ENCODE results near the gene DCUN1D2. TPM values are rescaled to one million over a fixed set of nuclear protein-coding genes. Genes with fewer than 3 reads are reported as not detected.
"Not testable (repeated sequence)": the region's sequence is repeated elsewhere in the genome, so short reads cannot be mapped to it uniquely, and the experiment has no call there.

DCUN1D2 gene
- total RNA-seq, 1 experiment from 2014 or later, result 11.6 TPM

GRCh38 chr13:113471844-113472243, 18.7 kb downstream of the DCUN1D2 start:
- H3F3A ChIP-seq (ENCODE audit: low read length, unreplicated experiment), result no peaks in the 10 kb centered on the region
- H3K4me1 ChIP-seq (ENCODE audit: insufficient read depth, low read length), result no peaks in the 10 kb centered on the region

GRCh38 chr13:113470635-113471163, 19.8 kb downstream of the DCUN1D2 start:
- DNase-seq; intact Hi-C loops (cut with micrococcal nuclease); H3K9ac ChIP-seq (ENCODE audit: low read length); H3K27me3 ChIP-seq (ENCODE audit: low read length); POLR2A ChIA-PET (ENCODE audit: unreplicated experiment); H3K79me2 ChIP-seq (ENCODE audit: low read length); H3F3A ChIP-seq (ENCODE audit: low read length, unreplicated experiment); ATAC-seq; H3K9me3 ChIP-seq (ENCODE audit: low read length); H3K9me2 ChIP-seq (replicated peaks; ENCODE audit: low read length); H3K27ac ChIP-seq (ENCODE audit: low read length); H3K4me3 ChIP-seq (ENCODE audit: low read length); H4K20me1 ChIP-seq (ENCODE audit: low read length); BruUV-seq (replicated peaks); H2AFZ ChIP-seq (ENCODE audit: low read length); CTCF ChIA-PET; H3K4me1 ChIP-seq (ENCODE audit: insufficient read depth, low read length); H3K4me2 ChIP-seq (ENCODE audit: low read length); H3K36me3 ChIP-seq (ENCODE audit: low read depth, low read length): not testable (repeated sequence)

More at GRCh38 chr13:113471844-113472243, 18.7 kb downstream of the DCUN1D2 start:
- TF ChIP-seq EZH2phosphoT487 (IDR thresholded peaks at IDR 0.05; ENCODE audit: borderline replicate concordance, low read length) (no peak), EZH2 (IDR thresholded peaks at IDR 0.05; ENCODE audit: low read length, unreplicated experiment) (no peak), CTCF (conservative IDR thresholded peaks at IDR 0.05; ENCODE audit: low read depth, low read length) (no peak)
- no peak overlapping the region for H2AFZ ChIP-seq (ENCODE audit: low read length)
- H3K9me3 ChIP-seq (ENCODE audit: low read length), result no peaks in the 10 kb centered on the region
- no peak overlapping the region for H3K4me3 ChIP-seq (ENCODE audit: low read length)
- no peaks in the 10 kb centered on the region for H4K20me1 ChIP-seq (ENCODE audit: low read length)
- ATAC-seq, result no peak
- H3K9ac ChIP-seq (ENCODE audit: low read length), result no peak overlapping the region
- CTCF ChIA-PET, result no interaction called here
- intact Hi-C loops (cut with micrococcal nuclease), result no loop called here
- POLR2A ChIA-PET (ENCODE audit: unreplicated experiment), result no interaction called here
- H3K36me3 ChIP-seq (ENCODE audit: low read depth, low read length), result no peaks in the 10 kb centered on the region; the same call in 1 of the 2 replicates
- no peaks in the 10 kb centered on the region for H3K27me3 ChIP-seq (ENCODE audit: low read length)
- BruUV-seq (replicated peaks), result no TSS peak
- no peak overlapping the region for H3K27ac ChIP-seq (ENCODE audit: low read length)
- DNase-seq, result no peak
- no peaks in the 10 kb centered on the region for H3K9me2 ChIP-seq (replicated peaks; ENCODE audit: low read length)
- H3K79me2 ChIP-seq (ENCODE audit: low read length), result no peaks in the 10 kb centered on the region
- no peak overlapping the region for H3K4me2 ChIP-seq (ENCODE audit: low read length)

GRCh38 chr13:113470073-113470472, 20.4 kb downstream of the DCUN1D2 start:
- DNase-seq (no peak), ATAC-seq (no peak)
- intact Hi-C loops (cut with micrococcal nuclease), result no loop called here
- Histone ChIP-seq H3K27ac (ENCODE audit: low read length) (no peak overlapping the region), H2AFZ (ENCODE audit: low read length) (no peak overlapping the region), H4K20me1 (ENCODE audit: low read length) (no peaks in the 10 kb centered on the region), H3K9ac (ENCODE audit: low read length) (no peak overlapping the region), H3K4me1 (ENCODE audit: insufficient read depth, low read length) (no peaks in the 10 kb centered on the region), H3K79me2 (ENCODE audit: low read length) (no peaks in the 10 kb centered on the region), H3K27me3 (ENCODE audit: low read length) (no peaks in the 10 kb centered on the region), H3K9me2 (replicated peaks; ENCODE audit: low read length) (no peaks in the 10 kb centered on the region), H3K4me2 (ENCODE audit: low read length) (no peak overlapping the region), H3K4me3 (ENCODE audit: low read length) (no peak overlapping the region), H3K9me3 (ENCODE audit: low read length) (no peaks in the 10 kb centered on the region), H3F3A (ENCODE audit: low read length, unreplicated experiment) (no peaks in the 10 kb centered on the region), H3K36me3 (ENCODE audit: low read depth, low read length) (no peaks in the 10 kb centered on the region; the same call in 1 of the 2 replicates)
- no TSS peak for BruUV-seq (replicated peaks)
- no peak for TF ChIP-seq EZH2phosphoT487 (IDR thresholded peaks at IDR 0.05; ENCODE audit: borderline replicate concordance, low read length)
- TF ChIP-seq EZH2 (IDR thresholded peaks at IDR 0.05; ENCODE audit: low read length, unreplicated experiment), result no peak
- no peak for TF ChIP-seq CTCF (conservative IDR thresholded peaks at IDR 0.05; ENCODE audit: low read depth, low read length)
- POLR2A ChIA-PET (ENCODE audit: unreplicated experiment), result no interaction called here
- CTCF ChIA-PET, result no interaction called here

Measured in PC-3 (cell line).